GM13976 (cell line): ENCODE measurements around the gene APOA1.

Experiments used
- DNase-seq: peaks from one replicate; pipeline ENCODE4 v3.0.0; 2012; ENCODE audit warnings: low spot score
- in situ Hi-C: fragments of 300-500 bp; cut with MboI; formaldehyde crosslinking; loops from one replicate; pipeline ENCODE4 v1.12.0; 2022; ENCODE audit warnings: low sequenced_read_pairs, mixed read lengths, inconsistent platforms; ENCODE audit not compliant: unreplicated experiment
- TF ChIP-seq, protein P1 (sequence below): IDR thresholded peaks from 2 replicates; pipeline ENCODE4 v1.5.1; 2012; ENCODE audit warnings: borderline replicate concordance, mild to moderate bottlenecking; ENCODE audit not compliant: insufficient read depth; ENCODE audit errors: extremely low read depth, missing control alignments, control extremely low read depth

APOA1 gene

DNA sequence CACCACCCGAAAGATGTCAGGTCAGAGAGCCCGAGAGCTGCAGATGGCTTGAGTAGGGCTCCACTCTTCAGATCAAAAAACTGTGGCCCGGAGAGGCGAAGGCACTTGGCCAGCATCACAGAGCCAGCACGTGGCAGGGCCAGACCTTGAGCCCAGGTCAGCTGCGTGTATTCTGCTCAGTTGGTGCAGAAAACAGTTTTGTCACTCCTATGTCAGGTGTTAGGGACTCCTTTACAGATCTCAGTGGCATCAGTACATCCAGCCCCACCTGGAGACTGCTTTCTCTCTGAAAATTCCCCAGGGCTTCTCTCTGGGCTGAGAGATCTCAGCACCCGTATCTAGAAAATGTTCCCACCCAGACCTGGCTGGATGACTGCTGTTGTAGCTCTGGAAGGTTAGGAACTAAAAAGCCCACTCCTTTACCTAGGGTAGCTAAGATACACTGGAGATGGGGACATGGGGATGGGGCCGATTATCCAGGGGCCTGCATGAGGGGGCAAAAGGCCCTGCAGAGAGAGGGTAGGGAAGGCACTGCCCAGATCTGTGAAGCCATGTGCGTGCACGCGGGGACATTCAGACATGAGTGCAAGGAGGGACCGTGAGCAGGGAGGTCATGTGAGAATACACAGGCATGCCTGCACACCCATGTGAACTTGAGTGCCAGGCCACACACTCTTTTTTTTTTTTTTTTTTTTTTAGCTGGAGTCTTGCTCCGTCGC is 3.4 kb downstream of the APOA1 start:
- in situ Hi-C loops, result no loop called here
- no peak for DNase-seq
- TF ChIP-seq, protein P1, sequence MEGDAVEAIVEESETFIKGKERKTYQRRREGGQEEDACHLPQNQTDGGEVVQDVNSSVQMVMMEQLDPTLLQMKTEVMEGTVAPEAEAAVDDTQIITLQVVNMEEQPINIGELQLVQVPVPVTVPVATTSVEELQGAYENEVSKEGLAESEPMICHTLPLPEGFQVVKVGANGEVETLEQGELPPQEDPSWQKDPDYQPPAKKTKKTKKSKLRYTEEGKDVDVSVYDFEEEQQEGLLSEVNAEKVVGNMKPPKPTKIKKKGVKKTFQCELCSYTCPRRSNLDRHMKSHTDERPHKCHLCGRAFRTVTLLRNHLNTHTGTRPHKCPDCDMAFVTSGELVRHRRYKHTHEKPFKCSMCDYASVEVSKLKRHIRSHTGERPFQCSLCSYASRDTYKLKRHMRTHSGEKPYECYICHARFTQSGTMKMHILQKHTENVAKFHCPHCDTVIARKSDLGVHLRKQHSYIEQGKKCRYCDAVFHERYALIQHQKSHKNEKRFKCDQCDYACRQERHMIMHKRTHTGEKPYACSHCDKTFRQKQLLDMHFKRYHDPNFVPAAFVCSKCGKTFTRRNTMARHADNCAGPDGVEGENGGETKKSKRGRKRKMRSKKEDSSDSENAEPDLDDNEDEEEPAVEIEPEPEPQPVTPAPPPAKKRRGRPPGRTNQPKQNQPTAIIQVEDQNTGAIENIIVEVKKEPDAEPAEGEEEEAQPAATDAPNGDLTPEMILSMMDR, result no peak

DNA sequence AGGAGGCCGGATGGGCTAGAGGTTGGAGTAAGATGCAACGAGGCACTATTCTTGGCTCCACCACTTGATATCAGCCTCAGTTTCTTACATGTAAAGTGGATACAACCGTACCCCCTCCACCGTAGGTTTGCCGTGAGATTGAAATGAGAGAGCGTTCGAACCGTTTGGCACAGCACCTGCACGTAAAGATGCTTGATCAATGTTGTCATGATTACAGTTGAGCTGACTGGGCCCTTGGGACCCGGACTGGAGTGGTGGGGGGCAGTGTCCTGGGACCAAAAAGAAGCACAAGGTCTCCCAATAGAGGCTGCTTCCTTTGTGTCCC is 4.0 kb downstream of the APOA1 start:
- DNase-seq, result no peak
- in situ Hi-C loops, result no loop called here
- TF ChIP-seq, protein P1, result no peak

DNA sequence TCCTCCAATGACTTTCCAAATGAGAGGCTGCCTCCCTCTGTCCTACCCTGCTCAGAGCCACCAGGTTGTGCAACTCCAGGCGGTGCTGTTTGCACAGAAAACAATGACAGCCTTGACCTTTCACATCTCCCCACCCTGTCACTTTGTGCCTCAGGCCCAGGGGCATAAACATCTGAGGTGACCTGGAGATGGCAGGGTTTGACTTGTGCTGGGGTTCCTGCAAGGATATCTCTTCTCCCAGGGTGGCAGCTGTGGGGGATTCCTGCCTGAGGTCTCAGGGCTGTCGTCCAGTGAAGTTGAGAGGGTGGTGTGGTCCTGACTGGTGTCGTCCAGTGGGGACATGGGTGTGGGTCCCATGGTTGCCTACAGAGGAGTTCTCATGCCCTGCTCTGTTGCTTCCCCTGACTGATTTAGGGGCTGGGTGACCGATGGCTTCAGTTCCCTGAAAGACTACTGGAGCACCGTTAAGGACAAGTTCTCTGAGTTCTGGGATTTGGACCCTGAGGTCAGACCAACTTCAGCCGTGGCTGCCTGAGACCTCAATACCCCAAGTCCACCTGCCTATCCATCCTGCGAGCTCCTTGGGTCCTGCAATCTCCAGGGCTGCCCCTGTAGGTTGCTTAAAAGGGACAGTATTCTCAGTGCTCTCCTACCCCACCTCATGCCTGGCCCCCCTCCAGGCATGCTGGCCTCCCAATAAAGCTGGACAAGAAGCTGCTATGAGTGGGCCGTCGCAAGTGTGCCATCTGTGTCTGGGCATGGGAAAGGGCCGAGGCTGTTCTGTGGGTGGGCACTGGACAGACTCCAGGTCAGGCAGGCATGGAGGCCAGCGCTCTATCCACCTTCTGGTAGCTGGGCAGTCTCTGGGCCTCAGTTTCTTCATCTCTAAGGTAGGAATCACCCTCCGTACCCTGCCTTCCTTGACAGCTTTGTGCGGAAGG is 4.8 kb downstream of the APOA1 start:
- DNase-seq, result no peak
- TF ChIP-seq, protein P1, result no peak
- in situ Hi-C loops, result no loop called here

DNA sequence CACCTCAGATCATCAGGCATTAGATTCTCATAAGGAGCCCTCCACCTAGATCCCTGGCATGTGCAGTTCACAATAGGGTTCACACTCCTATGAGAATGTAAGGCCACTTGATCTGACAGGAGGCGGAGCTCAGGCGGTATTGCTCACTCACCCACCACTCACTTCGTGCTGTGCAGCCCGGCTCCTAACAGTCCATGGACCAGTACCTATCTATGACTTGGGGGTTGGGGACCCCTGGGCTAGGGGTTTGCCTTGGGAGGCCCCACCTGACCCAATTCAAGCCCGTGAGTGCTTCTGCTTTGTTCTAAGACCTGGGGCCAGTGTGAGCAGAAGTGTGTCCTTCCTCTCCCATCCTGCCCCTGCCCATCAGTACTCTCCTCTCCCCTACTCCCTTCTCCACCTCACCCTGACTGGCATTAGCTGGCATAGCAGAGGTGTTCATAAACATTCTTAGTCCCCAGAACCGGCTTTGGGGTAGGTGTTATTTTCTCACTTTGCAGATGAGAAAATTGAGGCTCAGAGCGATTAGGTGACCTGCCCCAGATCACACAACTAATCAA is 5.6 kb downstream of the APOA1 start:
- in situ Hi-C loops, result no loop called here
- TF ChIP-seq, protein P1, result no peak
- no peak for DNase-seq

DNA sequence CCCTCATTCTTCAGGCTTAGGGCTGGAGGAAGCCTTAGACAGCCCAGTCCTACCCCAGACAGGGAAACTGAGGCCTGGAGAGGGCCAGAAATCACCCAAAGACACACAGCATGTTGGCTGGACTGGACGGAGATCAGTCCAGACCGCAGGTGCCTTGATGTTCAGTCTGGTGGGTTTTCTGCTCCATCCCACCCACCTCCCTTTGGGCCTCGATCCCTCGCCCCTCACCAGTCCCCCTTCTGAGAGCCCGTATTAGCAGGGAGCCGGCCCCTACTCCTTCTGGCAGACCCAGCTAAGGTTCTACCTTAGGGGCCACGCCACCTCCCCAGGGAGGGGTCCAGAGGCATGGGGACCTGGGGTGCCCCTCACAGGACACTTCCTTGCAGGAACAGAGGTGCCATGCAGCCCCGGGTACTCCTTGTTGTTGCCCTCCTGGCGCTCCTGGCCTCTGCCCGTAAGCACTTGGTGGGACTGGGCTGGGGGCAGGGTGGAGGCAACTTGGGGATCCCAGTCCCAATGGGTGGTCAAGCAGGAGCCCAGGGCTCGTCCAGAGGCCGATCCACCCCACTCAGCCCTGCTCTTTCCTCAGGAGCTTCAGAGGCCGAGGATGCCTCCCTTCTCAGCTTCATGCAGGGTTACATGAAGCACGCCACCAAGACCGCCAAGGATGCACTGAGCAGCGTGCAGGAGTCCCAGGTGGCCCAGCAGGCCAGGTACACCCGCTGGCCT is 7.1 kb downstream of the APOA1 start:
- in situ Hi-C loops, result no loop called here
- TF ChIP-seq, protein P1, result no peak

More for the DNA sequence above, 7.1 kb downstream of the APOA1 start:
- no peak for DNase-seq
